Body of pancreas (tissue), 4 donors: ENCODE results near the gene DYRK2. TPM values are rescaled to one million over a fixed set of nuclear protein-coding genes. Genes with fewer than 3 reads are reported as not detected.

ENCODE experiments used
- ATAC-seq: fragments of 150-250 bp; one replicate; pipeline ENCODE4 v1.9.1; 2016
- DNase-seq, 4 donors: peaks; one replicate each; pipeline ENCODE4 v3.0.0-alpha.2; 2019
- H3K27ac ChIP-seq, 4 donors: fragments of 200-600 bp; sonication (generic); 1 replicate in 3 of 4; 2 replicates in 1 of 4; pipeline versions ENCODE4 v1.5.1 to v1.6.1; 2016 to 2019; ENCODE audit warnings: mild to moderate bottlenecking in 1 of 4, mixed read lengths in 1 of 4, moderate library complexity in 1 of 4
- H3K27me3 ChIP-seq, 2 donors: fragments of 200-600 bp; sonication (generic); one replicate each; pipeline ENCODE4 v1.6.0; 2016; ENCODE audit warnings: mild to moderate bottlenecking in 1 of 2
- H3K36me3 ChIP-seq, 2 donors: fragments of 200-600 bp; sonication (generic); replicated peaks in 1 of 2; 2 replicates each; pipeline ENCODE4 v1.5.1; 2016; ENCODE audit warnings: low read depth in 2 of 2; ENCODE audit not compliant: insufficient read depth in 1 of 2
- H3K4me1 ChIP-seq: fragments of 200-600 bp; sonication (generic); one replicate; pipeline ENCODE4 v1.6.0; 2016
- H3K4me3 ChIP-seq, 2 donors: fragments of 200-600 bp; sonication (generic); 1 replicate in 1 of 2; 2 replicates in 1 of 2; pipeline ENCODE4 v1.5.1; 2016 to 2019
- H3K9me3 ChIP-seq, 3 donors: fragments of 200-600 bp; sonication (generic); 1 replicate in 2 of 3; 2 replicates in 1 of 3; pipeline ENCODE4 v1.5.1; 2016
- POLR2A ChIP-seq, 3 donors: fragments of 450-650 bp; IDR thresholded peaks; one replicate each; pipeline ENCODE4 v1.6.1; 2016; ENCODE audit warnings: antibody characterized with exemption in 3 of 3, mild to moderate bottlenecking in 2 of 3
- WGBS, 2 donors: methylation state at CpG; one replicate each; pipeline ENCODE4 v1.1.5; 2017; 5-methylcytosine and 5-hydroxymethylcytosine counted together
- intact Hi-C: fragments of 100-400 bp; cut with DNase I; formaldehyde crosslinking; loops from one replicate; pipeline ENCODE4 v1.15.1; 2023
- total RNA-seq, 2 donors: library from RNA; depleted of rRNA; stranded (reverse); fragments of >200 nt; gene quantifications; one replicate each; pipeline ENCODE4 v1.1.0, GENCODE V29; 2016
- TF ChIP-seq, protein P1 (sequence below), 7 experiments: fragments of 450-650 bp in 4 of 7; fragments of 200-600 bp in 3 of 7; sonication (generic) in 3 of 7; IDR thresholded peaks; one replicate each; pipeline ENCODE4 v1.5.1; 2016 to 2019; ENCODE audit warnings: antibody characterized with exemption in 7 of 7

The DYRK2 gene
- total RNA-seq, 2 donors from 2014 or later: 15.6 to 19.8 TPM

DNA sequence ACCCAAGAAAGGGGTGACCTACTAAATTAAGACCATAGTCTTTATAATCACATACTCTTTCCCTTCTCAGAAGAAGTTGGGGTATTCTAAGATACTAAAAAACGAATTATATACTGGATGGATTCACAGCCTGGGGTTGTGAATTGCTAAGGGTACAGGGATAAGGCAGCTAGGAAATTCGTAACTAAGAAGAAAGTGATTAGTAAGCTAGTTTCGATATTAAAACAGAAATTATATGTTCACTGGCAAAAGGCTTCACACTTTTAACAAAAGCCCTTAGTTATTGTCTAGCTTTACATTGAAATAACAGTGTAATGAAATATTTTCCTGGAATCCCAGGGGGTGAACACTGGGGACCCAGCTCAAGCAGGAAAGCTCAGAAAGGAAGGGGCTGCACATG, 35.5 kb upstream of the DYRK2 start:
- no peak overlapping the region for H3K4me3 ChIP-seq
- 61% methylated on average over 3 of the region's 3 CpGs for WGBS, 2 donors
- no peak for ATAC-seq

DNA sequence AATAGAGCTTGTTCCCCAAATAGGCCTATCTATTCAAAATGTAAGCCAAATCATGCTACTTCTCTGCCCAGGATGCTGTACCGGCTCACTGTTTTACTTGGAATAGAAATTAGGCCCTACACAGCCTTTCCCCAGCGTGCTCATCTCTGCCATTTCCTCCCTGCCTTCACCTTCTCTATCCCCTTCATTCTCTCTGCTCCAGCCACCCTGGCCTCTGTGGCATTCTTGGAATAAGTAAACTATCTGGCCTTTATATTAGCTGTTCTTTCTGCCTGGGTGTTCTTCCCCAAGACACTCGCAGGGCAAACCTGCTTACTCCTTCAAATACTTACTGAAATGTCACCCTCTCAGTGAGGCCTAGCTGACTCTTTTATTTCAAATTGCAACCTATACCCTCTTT, 30.9 kb upstream of the DYRK2 start:
- Histone ChIP-seq H3K27me3 (no peaks in the 10 kb centered on the region), H3K9me3 (no peaks in the 10 kb centered on the region), H3K4me1 (no peaks in the 10 kb centered on the region), H3K4me3 (no peak overlapping the region), H3K36me3 (no peaks in the 10 kb centered on the region), H3K27ac (no peak overlapping the region)
- WGBS, 2 donors: 91 to 97% methylated on average over 3 of the region's 3 CpGs
- TF ChIP-seq POLR2A (IDR thresholded peaks at IDR 0.05): no peak
- TF ChIP-seq, protein P1, sequence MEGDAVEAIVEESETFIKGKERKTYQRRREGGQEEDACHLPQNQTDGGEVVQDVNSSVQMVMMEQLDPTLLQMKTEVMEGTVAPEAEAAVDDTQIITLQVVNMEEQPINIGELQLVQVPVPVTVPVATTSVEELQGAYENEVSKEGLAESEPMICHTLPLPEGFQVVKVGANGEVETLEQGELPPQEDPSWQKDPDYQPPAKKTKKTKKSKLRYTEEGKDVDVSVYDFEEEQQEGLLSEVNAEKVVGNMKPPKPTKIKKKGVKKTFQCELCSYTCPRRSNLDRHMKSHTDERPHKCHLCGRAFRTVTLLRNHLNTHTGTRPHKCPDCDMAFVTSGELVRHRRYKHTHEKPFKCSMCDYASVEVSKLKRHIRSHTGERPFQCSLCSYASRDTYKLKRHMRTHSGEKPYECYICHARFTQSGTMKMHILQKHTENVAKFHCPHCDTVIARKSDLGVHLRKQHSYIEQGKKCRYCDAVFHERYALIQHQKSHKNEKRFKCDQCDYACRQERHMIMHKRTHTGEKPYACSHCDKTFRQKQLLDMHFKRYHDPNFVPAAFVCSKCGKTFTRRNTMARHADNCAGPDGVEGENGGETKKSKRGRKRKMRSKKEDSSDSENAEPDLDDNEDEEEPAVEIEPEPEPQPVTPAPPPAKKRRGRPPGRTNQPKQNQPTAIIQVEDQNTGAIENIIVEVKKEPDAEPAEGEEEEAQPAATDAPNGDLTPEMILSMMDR (IDR thresholded peaks at IDR 0.05): no peak
- DNase-seq (no peak), ATAC-seq (no peak)
- intact Hi-C loops: no loop called here

More for the DNA sequence above, 35.5 kb upstream of the DYRK2 start:
- intact Hi-C loops: no loop called here
- Histone ChIP-seq H3K36me3 (no peaks in the 10 kb centered on the region), H3K27ac (no peak overlapping the region), H3K9me3 (no peaks in the 10 kb centered on the region), H3K4me1 (no peaks in the 10 kb centered on the region), H3K27me3 (no peaks in the 10 kb centered on the region)
- DNase-seq: no peak
- TF ChIP-seq POLR2A (IDR thresholded peaks at IDR 0.05): no peak
- TF ChIP-seq, protein P1 (IDR thresholded peaks at IDR 0.05): no peak

DNA sequence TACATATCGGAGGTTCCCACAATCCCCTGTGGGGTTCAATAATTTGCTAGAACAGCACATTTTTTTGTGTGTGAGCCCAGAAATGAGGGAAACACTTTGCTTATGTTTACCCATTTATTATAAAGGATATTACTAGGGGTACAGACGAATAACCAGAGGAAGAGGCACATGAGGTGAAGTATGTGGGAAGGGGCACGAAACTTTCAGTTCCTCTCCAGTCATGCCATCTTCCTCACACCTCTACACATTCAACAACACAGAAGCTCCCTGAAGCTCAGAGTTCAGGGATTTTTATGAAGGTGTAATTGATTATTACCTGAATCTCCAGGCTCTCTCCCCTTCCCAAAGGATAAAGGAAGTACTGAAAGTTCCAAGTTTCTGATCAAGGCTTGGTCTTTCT, 30.2 kb upstream of the DYRK2 start:
- ATAC-seq: no peak
- Histone ChIP-seq H3K36me3 (no peaks in the 10 kb centered on the region), H3K9me3 (no peaks in the 10 kb centered on the region), H3K4me1 (no peaks in the 10 kb centered on the region), H3K27me3 (no peaks in the 10 kb centered on the region), H3K4me3 (no peak overlapping the region), H3K27ac (no peak overlapping the region)
- TF ChIP-seq, protein P1 (IDR thresholded peaks at IDR 0.05): no peak
- TF ChIP-seq POLR2A (IDR thresholded peaks at IDR 0.05): no peak
- intact Hi-C loops: no loop called here
- 82 to 86% methylated on average over 3 of the region's 3 CpGs for WGBS, 2 donors
- no peak for DNase-seq

DNA sequence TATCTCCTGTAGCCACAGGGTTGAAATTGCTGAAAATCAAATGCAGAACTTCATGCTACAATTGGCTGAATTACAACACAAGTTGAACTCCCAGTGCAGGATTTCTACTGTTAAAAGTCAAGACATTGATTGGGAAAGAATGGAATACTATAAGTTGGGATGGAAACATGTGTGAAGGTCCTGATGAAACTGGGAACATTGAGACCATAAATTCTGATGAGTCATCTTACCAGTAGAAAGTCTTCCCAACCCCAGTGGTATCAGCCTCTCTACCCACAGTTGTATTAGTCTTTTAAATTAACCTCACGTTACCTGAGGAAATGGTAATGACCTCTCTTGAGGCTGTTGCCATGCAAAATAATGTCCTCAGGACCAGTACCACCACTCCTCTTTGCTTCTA, 27.4 kb upstream of the DYRK2 start:
- Histone ChIP-seq H3K27ac (no peak overlapping the region), H3K27me3 (no peaks in the 10 kb centered on the region), H3K9me3 (no peaks in the 10 kb centered on the region), H3K36me3 (no peaks in the 10 kb centered on the region), H3K4me1 (no peaks in the 10 kb centered on the region), H3K4me3 (no peak overlapping the region)
- DNase-seq: no peak
- TF ChIP-seq, protein P1 (IDR thresholded peaks at IDR 0.05): no peak
- TF ChIP-seq POLR2A (IDR thresholded peaks at IDR 0.05): no peak
- intact Hi-C loops: no loop called here
- 88 to 100% methylated on average over 1 of the region's 1 CpG for WGBS, 2 donors
- no peak for ATAC-seq

DNA sequence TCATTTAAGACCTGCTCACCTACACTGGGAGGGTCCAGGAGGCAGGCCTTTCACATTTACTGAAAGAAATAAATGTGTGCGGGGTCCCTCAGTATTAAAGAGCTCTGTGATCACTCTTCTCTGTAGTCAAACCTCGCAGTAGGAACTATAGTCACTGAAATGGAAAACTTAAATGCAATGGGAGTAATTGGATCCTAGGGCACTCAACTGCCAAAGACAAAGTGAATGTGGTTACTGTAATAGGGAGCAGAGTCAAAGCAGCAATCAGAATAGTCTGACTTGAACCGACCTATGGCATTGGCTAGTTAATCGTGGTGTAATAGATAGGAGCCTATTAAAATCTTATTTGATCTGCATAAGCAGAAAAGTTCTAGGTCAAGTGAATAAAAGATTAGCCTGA, 26.6 kb upstream of the DYRK2 start:
- no peak for DNase-seq

More for the DNA sequence above, 26.6 kb upstream of the DYRK2 start:
- no peaks in the 10 kb centered on the region for H3K9me3 ChIP-seq
- H3K27me3 ChIP-seq: no peaks in the 10 kb centered on the region
- WGBS, 2 donors: 86 to 90% methylated on average over 4 of the region's 4 CpGs
- no peak for TF ChIP-seq POLR2A (IDR thresholded peaks at IDR 0.05)
- TF ChIP-seq, protein P1 (IDR thresholded peaks at IDR 0.05): no peak
- ATAC-seq: no peak
- H3K4me1 ChIP-seq: no peaks in the 10 kb centered on the region
- H3K36me3 ChIP-seq: no peaks in the 10 kb centered on the region
- H3K4me3 ChIP-seq: no peak overlapping the region
- H3K27ac ChIP-seq: no peak overlapping the region
- intact Hi-C loops: no loop called here
